ENCODE measurements around the gene ARHGAP26.

GRCh38 chr5:143271431-143271830 is 501.3 kb downstream of the ARHGAP26 start:
- TF ChIP-seq CTCF (IDR thresholded peaks at IDR 0.05) (no peak), POLR2A (IDR thresholded peaks at IDR 0.05) (no peak)

Measured in sigmoid colon (tissue), 3 donors.